Transverse colon (tissue), 4 donors: ENCODE data around the gene SRPRA. TPM values are rescaled to one million over a fixed set of nuclear protein-coding genes. Genes with fewer than 3 reads are reported as not detected.

Source experiments
- DNase-seq: peaks from one replicate; pipeline ENCODE4 v3.0.0-alpha.2; 2019
- H3K27ac ChIP-seq, 4 donors: fragments of 200-600 bp; sonication (generic); 2 replicates each; pipeline ENCODE4 v1.5.1; 2016 to 2018; ENCODE audit warnings: inconsistent platforms in 4 of 4
- H3K27me3 ChIP-seq: fragments of 200-600 bp; sonication (generic); 2 replicates; pipeline ENCODE4 v1.5.1; 2017; ENCODE audit warnings: inconsistent platforms
- H3K36me3 ChIP-seq, 4 donors: fragments of 200-600 bp; sonication (generic); 2 replicates each; pipeline ENCODE4 v1.5.1; 2017 to 2019; ENCODE audit warnings: inconsistent platforms in 4 of 4
- H3K4me1 ChIP-seq, 4 donors: fragments of 200-600 bp; sonication (generic); 2 replicates each; pipeline ENCODE4 v1.5.1; 2017 to 2020; ENCODE audit warnings: inconsistent platforms in 4 of 4
- H3K4me3 ChIP-seq, 4 donors: fragments of 200-600 bp; sonication (generic); 1 replicate in 1 of 4; 2 replicates in 3 of 4; pipeline versions ENCODE4 v1.5.1 to v1.6.1; 2017 to 2019; ENCODE audit warnings: inconsistent platforms in 4 of 4
- H3K9me3 ChIP-seq, 2 donors: fragments of 200-600 bp; sonication (generic); 2 replicates each; pipeline ENCODE4 v1.5.1; 2017 to 2019; ENCODE audit warnings: inconsistent platforms in 2 of 2
- CTCF ChIP-seq, 5 experiments: fragments of 200-600 bp in 3 of 5; fragments of 450-650 bp in 2 of 5; sonication (generic) in 3 of 5; IDR thresholded peaks; 1 replicate in 2 of 5; 2 replicates in 3 of 5; pipeline ENCODE4 v1.5.1; 2016 to 2017; ENCODE audit warnings: antibody characterized with exemption in 5 of 5, inconsistent platforms in 3 of 5, mild to moderate bottlenecking in 2 of 5, moderate library complexity in 1 of 5
- EP300 ChIP-seq: sonication (generic); formaldehyde crosslinking; IDR thresholded peaks from one replicate; pipeline ENCODE4 v1.6.1; 2017; ENCODE audit warnings: antibody characterized with exemption, low read depth
- POLR2A ChIP-seq: fragments of 450-650 bp; IDR thresholded peaks from one replicate; pipeline ENCODE4 v1.6.1; 2016; ENCODE audit warnings: antibody characterized with exemption, mild to moderate bottlenecking, moderate library complexity
- POLR2AphosphoS5 ChIP-seq, 3 donors: sonication (generic); formaldehyde crosslinking; IDR thresholded peaks; one replicate each; pipeline ENCODE4 v1.6.1; 2016; ENCODE audit warnings: antibody characterized with exemption in 3 of 3
- WGBS, 2 donors: methylation state at CpG; one replicate each; pipeline ENCODE4 v1.1.5; 2018; ENCODE audit warnings: low coverage in 1 of 2; 5-methylcytosine and 5-hydroxymethylcytosine counted together
- in situ Hi-C, 4 donors: fragments of 200-750 bp; cut with MboI; loops; one replicate each; pipeline versions ENCODE4 v1.15.0 to v1.15.1; 2017; ENCODE audit warnings: low sequenced_read_pairs in 3 of 4, low pct_ligation_motif_present in 1 of 4, low pct_unique_long_range_greater_than_20kb in 1 of 4
- intact Hi-C: fragments of 100-400 bp; cut with DNase I; formaldehyde crosslinking; loops from one replicate; pipeline ENCODE4 v1.15.1; 2023; ENCODE audit warnings: low total_unique reads
- total RNA-seq, 4 donors: library from RNA; depleted of rRNA; stranded (reverse); fragments of >200 nt; gene quantifications; one replicate each; pipeline ENCODE4 v1.1.0, GENCODE V29; 2016

SRPRA gene
- total RNA-seq, 4 donors from 2014 or later: 18.9 to 66.5 (median 63.5) TPM

GRCh38 chr11:126277780-126278179 lies 9.1 kb upstream of the SRPRA start:
- in situ Hi-C loops: no loop called here
- H3K36me3 ChIP-seq: no peaks in the 10 kb centered on the region
- DNase-seq: no peak

GRCh38 chr11:126277322-126277721 lies 8.6 kb upstream of the SRPRA start:
- peaks cover 5 to 10% (median 6%) of the 10 kb centered on the region in 4 donors for H3K4me1 ChIP-seq
- WGBS, 2 donors: 93 to 100% methylated on average over 1 to 10 of the region's 11 CpGs
- H3K27me3 ChIP-seq: no peaks in the 10 kb centered on the region
- DNase-seq: no peak
- H3K36me3 ChIP-seq: no peaks in the 10 kb centered on the region
- in situ Hi-C loops (no loop called here), intact Hi-C loops (no loop called here)
- H3K9me3 ChIP-seq: no peaks in the 10 kb centered on the region
- H3K4me3 ChIP-seq: no peak overlapping the region
- TF ChIP-seq CTCF (IDR thresholded peaks at IDR 0.05) (no peak), POLR2A (no peak), EP300 (no peak), POLR2AphosphoS5 (IDR thresholded peaks at IDR 0.05) (no peak)
- H3K27ac ChIP-seq: no peak overlapping the region

More at GRCh38 chr11:126277780-126278179, 9.1 kb upstream of the SRPRA start:
- 95% methylated on average over 4 of the region's 4 CpGs; no CpG with 5 or more reads in 1 of the 2 donors for WGBS, 2 donors
- intact Hi-C loops: no loop called here
- H3K27me3 ChIP-seq: no peaks in the 10 kb centered on the region
- no peak overlapping the region for H3K4me3 ChIP-seq
- no peak for TF ChIP-seq POLR2AphosphoS5 (IDR thresholded peaks at IDR 0.05)
- no peak for TF ChIP-seq CTCF (IDR thresholded peaks at IDR 0.05)
- no peak for TF ChIP-seq EP300
- TF ChIP-seq POLR2A: no peak
- H3K27ac ChIP-seq: no peak overlapping the region
- no peaks in the 10 kb centered on the region for H3K9me3 ChIP-seq
- H3K4me1 ChIP-seq: peaks cover 5 to 12% (median 8%) of the 10 kb centered on the region in 4 donors

GRCh38 chr11:126268361-126268707 lies 361 bp downstream of the SRPRA start:
- H3K27me3 ChIP-seq: no peaks in the 10 kb centered on the region
- H3K4me1 ChIP-seq: peaks cover 9 to 21% (median 15%) of the 10 kb centered on the region in 4 donors
- no peak for DNase-seq
- no peak for TF ChIP-seq POLR2A
- no peak for TF ChIP-seq POLR2AphosphoS5 (IDR thresholded peaks at IDR 0.05)
- no peak for TF ChIP-seq CTCF (IDR thresholded peaks at IDR 0.05)
- no peak for TF ChIP-seq EP300
- H3K36me3 ChIP-seq: peaks cover 0 to 34% (median 16%) of the 10 kb centered on the region in 4 donors
- no peaks in the 10 kb centered on the region for H3K9me3 ChIP-seq
- intact Hi-C loops (no loop called here), in situ Hi-C loops (no loop called here)
- 0 to 1% methylated on average over 11 to 23 of the region's 23 CpGs for WGBS, 2 donors
- peak overlapping the region; percentile 88 to 98 (median 92) for H3K27ac ChIP-seq
- peak overlapping the region; percentile 68 to 95 (median 82) for H3K4me3 ChIP-seq

GRCh38 chr11:126267650-126268049 lies 1.0 kb downstream of the SRPRA start:
- H3K36me3 ChIP-seq: peaks cover 0 to 41% (median 18%) of the 10 kb centered on the region in 4 donors
- no peaks in the 10 kb centered on the region for H3K27me3 ChIP-seq
- TF ChIP-seq EP300 (no peak), POLR2A (no peak), CTCF (IDR thresholded peaks at IDR 0.05) (no peak), POLR2AphosphoS5 (IDR thresholded peaks at IDR 0.05) (no peak)
- peak overlapping the region; percentile 88 to 98 (median 92) for H3K27ac ChIP-seq
- no peaks in the 10 kb centered on the region for H3K9me3 ChIP-seq
- peaks cover 9 to 21% (median 15%) of the 10 kb centered on the region in 4 donors for H3K4me1 ChIP-seq
- intact Hi-C loops: no loop called here
- 61 to 90% methylated on average over 3 to 6 of the region's 6 CpGs for WGBS, 2 donors
- DNase-seq: no peak
- H3K4me3 ChIP-seq: peak overlapping the region; percentile 68 to 95 (median 82)
- in situ Hi-C loops: no loop called here
